ENCODE data around the gene STAT2. TPM values are rescaled to one million over a fixed set of nuclear protein-coding genes. Genes with fewer than 3 reads are reported as not detected.
A peak's percentile ranks its signal among the peaks of the same experiment; 100 is the strongest.

Gene STAT2
- total and polyA plus RNA-seq, 2 of the 13 experiments (the other 11 are each of a cell fraction or from before 2014, with no cell fraction given) = 43.5 to 84.6 TPM

- no peak for TF ChIP-seq RERE (CRISPR knock-in tag; IDR thresholded peaks at IDR 0.05; ENCODE audit: low read depth)
- no peak for TF ChIP-seq MEIS1 (CRISPR knock-in tag; IDR thresholded peaks at IDR 0.05; ENCODE audit: borderline replicate concordance)
- TF ChIP-seq ZNF280B (CRISPR knock-in tag; IDR thresholded peaks at IDR 0.05; ENCODE audit: borderline replicate concordance) = no peak
- TF ChIP-seq KLF11 (CRISPR knock-in tag; IDR thresholded peaks at IDR 0.05) = 0 out of 2 replicates have a peak, but pooled peaks have one; percentile 45
- TF ChIP-seq MZF1 (CRISPR knock-in tag; IDR thresholded peaks at IDR 0.05; ENCODE audit: borderline replicate concordance) = 0 out of 2 replicates have a peak, but pooled peaks have one; percentile 23
- TF ChIP-seq ZFYVE20 (CRISPR knock-in tag; IDR thresholded peaks at IDR 0.05; ENCODE audit: borderline replicate concordance, low read depth) = peak; percentile 68; the same call in 1 of the 2 replicates
- peak; percentile 62; the same call in 1 of the 2 replicates for TF ChIP-seq HOMEZ (CRISPR knock-in tag; IDR thresholded peaks at IDR 0.05; ENCODE audit: low read depth)
- no peak for TF ChIP-seq FOXO4 (CRISPR knock-in tag; conservative IDR thresholded peaks at IDR 0.05)
- no peak; the same call in 1 of the 2 replicates for TF ChIP-seq NFKBIZ (CRISPR knock-in tag; IDR thresholded peaks at IDR 0.05)
- TF ChIP-seq ASH2L (IDR thresholded peaks at IDR 0.05; ENCODE audit: insufficient read length, low read depth, low read length) = peak; percentile 80
- TF ChIP-seq PBX2 (CRISPR knock-in tag; IDR thresholded peaks at IDR 0.05) = no peak
- no peak for TF ChIP-seq ZNF282 (IDR thresholded peaks at IDR 0.05; ENCODE audit: partially characterized antibody)
- no peak for TF ChIP-seq NBN (conservative IDR thresholded peaks at IDR 0.05)
- no peak for TF ChIP-seq SCMH1 (CRISPR knock-in tag; IDR thresholded peaks at IDR 0.05; ENCODE audit: borderline replicate concordance)
- no peak for TF ChIP-seq KAT7 (CRISPR knock-in tag; IDR thresholded peaks at IDR 0.05; ENCODE audit: borderline replicate concordance)
- TF ChIP-seq CREB3 (CRISPR knock-in tag; IDR thresholded peaks at IDR 0.05) = peak; percentile 90
These were observed 44.1 kb downstream of the STAT2 start, which contains the start of gene CNPY2 (continued) for GRCh38 chr12:56315622-56316473.
